ENCODE measurements around the gene WRNIP1. TPM values are rescaled to one million over a fixed set of nuclear protein-coding genes. Genes with fewer than 3 reads are reported as not detected.

WRNIP1 gene
- total RNA-seq, 1 experiment from 2014 or later, result 51.7 TPM

DNA sequence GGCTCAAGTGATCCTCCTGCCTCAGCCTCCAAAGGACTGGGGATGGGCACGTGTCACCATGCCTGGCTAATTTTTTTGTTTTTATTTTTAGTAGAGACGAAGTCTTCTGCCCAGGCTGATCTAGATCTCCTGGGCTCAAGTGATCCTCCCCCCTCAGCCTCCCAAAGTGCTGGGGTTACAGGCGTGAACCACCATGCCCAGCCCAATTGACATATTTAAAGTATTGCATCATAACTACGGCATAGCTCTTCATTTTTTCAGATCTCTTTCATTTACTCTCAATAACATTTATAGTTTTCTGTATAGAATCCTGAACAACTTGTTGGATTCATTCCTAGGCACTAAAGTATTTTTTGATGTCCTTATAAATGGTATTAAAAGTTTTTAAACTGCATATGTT, 63.4 kb downstream of the WRNIP1 start:
- Histone ChIP-seq H3K4me3 (ENCODE audit: low read depth, low read length) (no peak overlapping the region), H3K27me3 (replicated peaks; ENCODE audit: control insufficient read depth, insufficient read depth, low read length) (no peaks in the 10 kb centered on the region), H3K9me3 (no peaks in the 10 kb centered on the region), H3K4me1 (0 out of 2 replicates have a peak, but pooled peaks cover 5% of the 10 kb centered on the region), H3K36me3 (ENCODE audit: control insufficient read depth, insufficient read depth, low read length) (no peaks in the 10 kb centered on the region)
- Mint-ChIP-seq H3K36me3 (ENCODE audit: insufficient read depth, unreplicated experiment) (peaks cover 22% of the 10 kb centered on the region), H3K4me3 (ENCODE audit: unreplicated experiment) (no peak overlapping the region), H3K4me1 (ENCODE audit: low read depth, unreplicated experiment) (peaks cover 19% of the 10 kb centered on the region), H3K9me3 (ENCODE audit: unreplicated experiment) (no peaks in the 10 kb centered on the region), H3K27me3 (ENCODE audit: insufficient read depth, unreplicated experiment) (no peaks in the 10 kb centered on the region), H3K27ac (ENCODE audit: unreplicated experiment) (no peak overlapping the region)
- DNase-seq, result no peak
- TF ChIP-seq, protein P1, sequence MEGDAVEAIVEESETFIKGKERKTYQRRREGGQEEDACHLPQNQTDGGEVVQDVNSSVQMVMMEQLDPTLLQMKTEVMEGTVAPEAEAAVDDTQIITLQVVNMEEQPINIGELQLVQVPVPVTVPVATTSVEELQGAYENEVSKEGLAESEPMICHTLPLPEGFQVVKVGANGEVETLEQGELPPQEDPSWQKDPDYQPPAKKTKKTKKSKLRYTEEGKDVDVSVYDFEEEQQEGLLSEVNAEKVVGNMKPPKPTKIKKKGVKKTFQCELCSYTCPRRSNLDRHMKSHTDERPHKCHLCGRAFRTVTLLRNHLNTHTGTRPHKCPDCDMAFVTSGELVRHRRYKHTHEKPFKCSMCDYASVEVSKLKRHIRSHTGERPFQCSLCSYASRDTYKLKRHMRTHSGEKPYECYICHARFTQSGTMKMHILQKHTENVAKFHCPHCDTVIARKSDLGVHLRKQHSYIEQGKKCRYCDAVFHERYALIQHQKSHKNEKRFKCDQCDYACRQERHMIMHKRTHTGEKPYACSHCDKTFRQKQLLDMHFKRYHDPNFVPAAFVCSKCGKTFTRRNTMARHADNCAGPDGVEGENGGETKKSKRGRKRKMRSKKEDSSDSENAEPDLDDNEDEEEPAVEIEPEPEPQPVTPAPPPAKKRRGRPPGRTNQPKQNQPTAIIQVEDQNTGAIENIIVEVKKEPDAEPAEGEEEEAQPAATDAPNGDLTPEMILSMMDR (IDR thresholded peaks at IDR 0.05; ENCODE audit: insufficient read depth in 1 of 2, low read depth in 1 of 2, low read length in 1 of 2, severe bottlenecking in 1 of 2, unreplicated experiment in 1 of 2), result no peak
- intact Hi-C loops (cut with micrococcal nuclease; ENCODE audit: unreplicated experiment), result no loop called here
- no TSS peak for BruUV-seq (replicated peaks)
- POLR2A ChIA-PET, result interaction anchor here (0.5 kb wide), 1 partner anchor 44 kb away, joined by 3 read pairs; no protein-coding TSS in a partner anchor
- CTCF ChIA-PET, result no interaction called here

- H3K4me3 Mint-ChIP-seq (ENCODE audit: unreplicated experiment), result no peak overlapping the region
- Histone ChIP-seq H3K4me3 (ENCODE audit: low read depth, low read length) (no peak overlapping the region), H3K27me3 (replicated peaks; ENCODE audit: control insufficient read depth, insufficient read depth, low read length) (no peaks in the 10 kb centered on the region), H3K4me1 (0 out of 2 replicates have a peak, but pooled peaks cover 5% of the 10 kb centered on the region), H3K36me3 (ENCODE audit: control insufficient read depth, insufficient read depth, low read length) (0 out of 2 replicates have a peak, but pooled peaks cover 1% of the 10 kb centered on the region), H3K9me3 (no peaks in the 10 kb centered on the region)
- intact Hi-C loops (cut with micrococcal nuclease; ENCODE audit: unreplicated experiment), result no loop called here
- peaks cover 28% of the 10 kb centered on the region for H3K36me3 Mint-ChIP-seq (ENCODE audit: insufficient read depth, unreplicated experiment)
- H3K27ac Mint-ChIP-seq (ENCODE audit: unreplicated experiment), result no peak overlapping the region
- H3K9me3 Mint-ChIP-seq (ENCODE audit: unreplicated experiment), result no peaks in the 10 kb centered on the region
- H3K4me1 Mint-ChIP-seq (ENCODE audit: low read depth, unreplicated experiment), result peaks cover 19% of the 10 kb centered on the region
- H3K27me3 Mint-ChIP-seq (ENCODE audit: insufficient read depth, unreplicated experiment), result no peaks in the 10 kb centered on the region
- POLR2A ChIA-PET, result no interaction called here
- BruUV-seq (replicated peaks), result no TSS peak
- TF ChIP-seq, protein P1 (IDR thresholded peaks at IDR 0.05; ENCODE audit: insufficient read depth in 1 of 2, low read depth in 1 of 2, low read length in 1 of 2, severe bottlenecking in 1 of 2, unreplicated experiment in 1 of 2), result no peak
- no peak for DNase-seq
- CTCF ChIA-PET, result no interaction called here
Measured at GRCh38 chr6:2829253-2829652, 64.1 kb downstream of the WRNIP1 start.

DNA sequence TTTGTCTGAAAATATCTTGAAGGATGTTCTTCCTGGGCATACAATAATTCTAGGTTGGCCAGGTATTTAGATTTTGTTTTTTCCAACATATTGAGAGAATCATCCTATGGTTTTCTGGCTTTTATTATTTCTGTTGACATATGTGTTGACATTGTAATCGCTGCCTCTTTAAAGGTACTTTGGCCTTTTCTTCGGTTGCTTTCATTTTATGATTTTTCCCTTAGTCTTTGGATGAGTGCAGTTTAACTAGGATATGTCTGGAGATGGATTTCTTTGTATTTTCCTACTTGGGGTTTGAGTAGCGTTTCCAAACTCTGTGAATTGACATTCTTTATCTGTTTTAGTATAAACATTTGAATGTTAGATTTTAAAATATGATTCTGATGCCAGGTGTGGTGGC, 65.0 kb downstream of the WRNIP1 start:
- CTCF ChIA-PET, result no interaction called here
- Histone ChIP-seq H3K9me3 (no peaks in the 10 kb centered on the region), H3K4me3 (ENCODE audit: low read depth, low read length) (no peak overlapping the region), H3K4me1 (0 out of 2 replicates have a peak, but pooled peaks cover 5% of the 10 kb centered on the region), H3K36me3 (ENCODE audit: control insufficient read depth, insufficient read depth, low read length) (0 out of 2 replicates have a peak, but pooled peaks cover 1% of the 10 kb centered on the region), H3K27me3 (replicated peaks; ENCODE audit: control insufficient read depth, insufficient read depth, low read length) (no peaks in the 10 kb centered on the region)
- no peak for DNase-seq
- no TSS peak for BruUV-seq (replicated peaks)
- no peaks in the 10 kb centered on the region for H3K9me3 Mint-ChIP-seq (ENCODE audit: unreplicated experiment)
- no peak overlapping the region for H3K27ac Mint-ChIP-seq (ENCODE audit: unreplicated experiment)
- TF ChIP-seq, protein P1 (IDR thresholded peaks at IDR 0.05; ENCODE audit: insufficient read depth in 1 of 2, low read depth in 1 of 2, low read length in 1 of 2, severe bottlenecking in 1 of 2, unreplicated experiment in 1 of 2), result no peak
- peaks cover 19% of the 10 kb centered on the region for H3K4me1 Mint-ChIP-seq (ENCODE audit: low read depth, unreplicated experiment)
- H3K4me3 Mint-ChIP-seq (ENCODE audit: unreplicated experiment), result no peak overlapping the region
- H3K36me3 Mint-ChIP-seq (ENCODE audit: insufficient read depth, unreplicated experiment), result peaks cover 37% of the 10 kb centered on the region
- intact Hi-C loops (cut with micrococcal nuclease; ENCODE audit: unreplicated experiment), result no loop called here
- POLR2A ChIA-PET, result no interaction called here
- no peaks in the 10 kb centered on the region for H3K27me3 Mint-ChIP-seq (ENCODE audit: insufficient read depth, unreplicated experiment)
